OCI-M2 (cell line): ENCODE data around the gene PIGR.

Experiments
- DNase-seq: peaks from one replicate; lab custom pipeline; 2025; ENCODE audit not compliant: unreplicated experiment; lab: John Stamatoyannopoulos, UW

PIGR gene

DNA sequence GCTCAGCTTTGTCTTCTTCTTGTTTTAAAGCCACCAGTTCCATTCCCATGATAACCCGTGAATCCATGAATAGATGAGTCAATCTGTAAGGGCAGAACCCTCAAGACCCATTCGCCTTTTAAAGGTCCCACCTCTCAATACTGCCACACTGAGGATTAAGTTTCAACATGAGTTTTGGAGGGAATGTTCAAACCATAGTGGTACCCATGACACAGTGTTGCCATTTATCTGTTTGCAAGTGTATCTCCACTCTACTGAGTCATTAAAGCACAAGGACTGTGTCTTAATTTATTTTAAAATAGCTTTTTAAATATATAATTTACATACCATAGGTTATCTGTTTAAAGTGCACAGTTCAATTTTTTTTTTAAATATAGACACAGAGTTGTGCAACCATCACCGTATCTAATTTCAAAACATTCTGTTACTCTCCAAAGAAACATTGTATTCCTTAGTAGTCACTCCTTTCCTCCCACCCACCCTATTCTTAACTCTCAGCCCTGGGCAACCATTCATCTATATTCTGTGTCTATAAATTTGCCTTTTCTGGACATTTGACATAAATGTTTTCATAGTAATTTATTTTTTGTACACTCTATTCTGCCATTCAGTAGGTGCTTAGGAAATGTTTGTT is 53.8 kb downstream of the PIGR start:
- no peak for DNase-seq

GRCh38 chr1:206891412-206891811 is 54.9 kb downstream of the PIGR start:
- no peak for DNase-seq

- DNase-seq = no peak
Measured at GRCh38 chr1:206890125-206891060, 55.9 kb downstream of the PIGR start.

GRCh38 chr1:206887701-206888100 is 58.6 kb downstream of the PIGR start:
- DNase-seq = no peak

GRCh38 chr1:206886831-206887230 is 59.4 kb downstream of the PIGR start:
- DNase-seq = no peak

DNA sequence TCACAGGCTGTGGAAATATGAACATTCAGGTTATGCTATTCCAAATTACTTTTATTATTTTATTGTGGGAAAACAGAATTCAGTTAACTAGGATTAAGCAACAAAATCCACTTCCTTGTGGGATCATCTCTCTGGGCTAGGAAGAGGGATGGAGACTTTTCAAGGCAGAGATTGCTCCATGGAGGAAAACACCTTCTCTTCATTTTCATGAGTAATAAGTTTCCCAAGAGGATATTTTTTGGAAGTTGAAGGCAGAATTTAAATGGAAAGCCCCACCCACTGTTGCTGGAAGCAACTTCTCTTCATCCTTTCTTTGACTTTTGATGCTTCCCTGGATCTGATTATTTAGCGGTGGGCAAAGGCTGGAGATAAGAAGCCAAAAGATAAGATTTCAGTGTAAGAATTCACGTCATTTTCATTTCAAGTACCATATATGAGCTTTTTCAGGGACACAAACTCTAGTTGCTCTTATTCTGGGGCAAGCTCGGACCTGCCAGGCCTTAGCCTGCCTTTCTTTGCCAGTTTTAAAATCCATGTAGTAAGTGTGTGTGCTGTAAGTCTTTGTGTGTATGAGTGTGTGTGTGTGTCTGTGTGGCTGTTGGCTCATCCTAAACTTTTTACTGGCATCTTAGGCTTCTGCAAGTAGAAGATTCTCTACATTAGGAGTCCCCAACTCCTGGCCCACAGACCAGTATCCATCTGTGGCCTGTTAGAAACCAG is 60.8 kb downstream of the PIGR start:
- DNase-seq = no peak

DNA sequence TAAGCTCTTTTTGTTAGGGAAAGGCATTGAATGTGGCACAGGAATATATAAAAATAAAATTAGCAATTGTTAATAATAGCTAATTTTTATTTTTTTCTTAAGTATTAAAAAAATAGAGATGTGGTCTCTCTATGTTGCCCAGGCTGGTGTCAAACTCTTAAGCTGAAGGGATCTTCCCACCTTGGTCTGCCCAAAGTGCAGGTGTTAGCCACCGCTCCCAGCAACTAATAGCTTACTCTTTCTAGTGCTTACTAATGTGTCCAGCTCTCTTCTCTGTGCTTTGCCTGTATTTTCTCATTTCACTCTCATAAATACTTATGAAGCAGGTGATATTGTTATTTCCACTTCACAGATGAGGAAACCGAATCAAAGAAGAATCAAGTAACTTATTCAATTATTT is 62.4 kb downstream of the PIGR start:
- DNase-seq = no peak

DNA sequence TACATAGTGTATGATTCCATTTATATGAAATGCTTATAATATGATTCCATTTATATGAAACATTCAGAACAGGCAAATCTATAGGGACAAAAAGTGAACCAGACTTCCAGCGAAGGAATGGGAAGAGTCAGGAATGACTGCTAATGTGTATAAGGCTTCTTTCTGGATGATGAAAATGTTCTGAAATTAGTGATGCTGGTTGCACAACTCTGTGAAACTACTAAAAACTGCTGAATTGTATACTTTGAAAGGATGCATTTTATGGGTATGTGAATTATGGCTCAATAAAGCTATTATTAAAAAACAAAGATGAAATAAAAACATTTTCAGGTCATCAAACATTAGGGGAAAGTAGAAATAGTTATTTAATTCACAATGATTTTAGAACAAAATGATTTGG is 63.1 kb downstream of the PIGR start:
- DNase-seq = no peak

GRCh38 chr1:206882555-206882954 is 63.7 kb downstream of the PIGR start:
- no peak for DNase-seq

GRCh38 chr1:206880314-206880713 is 66.0 kb downstream of the PIGR start:
- DNase-seq = no peak
